ENCODE measurements around the gene LMAN2.
A peak's percentile ranks its signal among the peaks of the same experiment; 100 is the strongest.

The LMAN2 gene, protein sequence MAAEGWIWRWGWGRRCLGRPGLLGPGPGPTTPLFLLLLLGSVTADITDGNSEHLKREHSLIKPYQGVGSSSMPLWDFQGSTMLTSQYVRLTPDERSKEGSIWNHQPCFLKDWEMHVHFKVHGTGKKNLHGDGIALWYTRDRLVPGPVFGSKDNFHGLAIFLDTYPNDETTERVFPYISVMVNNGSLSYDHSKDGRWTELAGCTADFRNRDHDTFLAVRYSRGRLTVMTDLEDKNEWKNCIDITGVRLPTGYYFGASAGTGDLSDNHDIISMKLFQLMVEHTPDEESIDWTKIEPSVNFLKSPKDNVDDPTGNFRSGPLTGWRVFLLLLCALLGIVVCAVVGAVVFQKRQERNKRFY

GRCh38 chr5:177351392-177352329 is at the start of gene LMAN2:
TSS of gene LMAN2 (minus strand) at chr5:177351668. CDS start at chr5:177351647, 21 bp downstream.
- DNase-seq (ENCODE audit: low read depth in 1 of 2, low spot score in 1 of 2), result peak; percentile 86 to 89

DNA sequence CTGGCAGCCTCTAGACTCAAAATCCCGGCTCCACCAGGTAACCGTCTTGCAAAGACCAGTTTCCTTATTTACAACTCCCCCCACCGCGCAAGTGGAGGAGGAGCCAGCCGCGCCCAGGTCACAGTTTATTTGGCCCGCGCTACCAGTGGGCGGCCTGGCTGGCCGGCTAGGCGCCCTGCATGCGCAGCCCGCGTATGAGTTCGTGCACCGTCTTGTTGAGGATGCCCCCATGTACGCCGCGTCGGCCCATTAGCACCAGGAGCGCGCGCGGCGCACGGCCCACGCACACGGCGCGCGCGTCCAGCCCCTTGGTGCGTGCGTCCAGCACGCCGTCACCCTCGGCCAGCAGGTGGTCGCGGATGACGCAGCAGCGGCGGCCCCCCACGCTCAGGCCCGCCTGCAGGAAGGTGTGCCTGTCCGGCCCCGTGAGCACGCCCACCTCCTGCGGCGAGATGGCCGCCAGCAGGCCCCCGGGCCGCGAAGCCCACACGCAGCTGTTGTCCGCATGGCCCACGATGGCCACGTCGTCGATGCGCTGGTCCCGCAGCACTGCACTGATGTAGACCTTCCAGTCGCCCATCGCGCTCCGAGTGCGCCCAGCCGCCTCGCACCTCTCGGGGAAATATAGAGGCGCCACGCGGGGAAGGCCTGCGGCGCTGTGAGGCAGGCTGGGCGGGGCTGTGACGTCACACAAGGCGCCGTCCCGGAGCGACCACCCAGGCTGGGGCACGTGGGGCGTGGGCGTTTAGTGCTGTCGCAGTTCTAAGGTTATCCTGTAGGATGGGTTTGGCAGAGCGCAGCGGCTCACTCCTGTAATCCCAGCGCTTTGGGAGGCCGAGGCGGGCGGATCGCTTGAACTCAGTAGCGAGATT is 48.8 kb upstream of the LMAN2 start, which contains the start of gene PFN3:
Gene PFN3, minus strand, starts transcription at position 665 of the 872 bp plus-strand sequence. Its CDS starts 85 bp downstream, at position 580.
- DNase-seq (ENCODE audit: low read depth in 1 of 2, low spot score in 1 of 2), result no peak

DNA sequence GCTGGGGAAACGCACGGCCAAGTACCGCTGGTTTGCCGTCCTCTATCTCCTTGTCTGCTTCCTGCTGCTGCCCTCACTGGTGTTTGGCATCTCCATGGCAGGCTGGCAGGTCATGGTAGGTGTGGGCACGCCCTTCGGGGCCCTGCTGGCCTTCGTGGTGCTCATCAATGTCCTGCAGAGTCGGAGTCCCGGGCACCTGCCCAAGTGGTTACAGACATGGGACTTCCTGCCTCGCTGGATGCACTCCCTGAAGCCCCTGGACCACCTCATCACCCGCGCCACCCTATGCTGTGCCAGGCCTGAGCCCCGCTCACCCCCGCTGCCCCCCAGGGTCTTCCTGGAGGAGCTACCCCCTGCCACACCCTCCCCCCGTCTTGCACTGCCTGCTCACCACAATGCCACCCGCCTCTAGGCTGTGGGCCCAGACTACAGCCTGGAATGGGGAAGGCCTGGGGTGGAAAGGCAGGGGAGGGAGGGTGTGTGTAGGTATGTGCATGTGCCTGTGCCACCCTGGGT is 46.5 kb upstream of the LMAN2 start:
- DNase-seq (ENCODE audit: low read depth in 1 of 2, low spot score in 1 of 2), result no peak

DNA sequence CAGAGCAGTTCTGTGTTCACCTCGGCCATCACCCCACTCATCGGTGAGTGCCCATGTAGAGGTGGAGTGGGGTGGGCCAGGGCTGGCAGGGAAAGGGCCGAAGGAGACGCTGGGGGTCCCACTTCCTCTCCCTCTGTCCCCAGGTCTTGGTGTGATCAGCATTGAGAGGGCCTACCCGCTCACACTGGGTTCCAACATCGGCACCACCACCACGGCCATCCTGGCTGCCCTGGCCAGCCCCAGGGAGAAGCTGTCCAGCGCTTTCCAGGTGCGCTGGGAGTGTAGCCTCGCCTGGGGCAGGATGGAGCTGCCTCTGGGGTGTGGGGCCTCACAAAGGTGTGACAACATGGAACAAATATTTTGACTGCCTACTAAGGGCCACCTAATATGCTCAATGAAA is 45.3 kb upstream of the LMAN2 start:
- no peak for DNase-seq (ENCODE audit: low read depth in 1 of 2, low spot score in 1 of 2)

DNA sequence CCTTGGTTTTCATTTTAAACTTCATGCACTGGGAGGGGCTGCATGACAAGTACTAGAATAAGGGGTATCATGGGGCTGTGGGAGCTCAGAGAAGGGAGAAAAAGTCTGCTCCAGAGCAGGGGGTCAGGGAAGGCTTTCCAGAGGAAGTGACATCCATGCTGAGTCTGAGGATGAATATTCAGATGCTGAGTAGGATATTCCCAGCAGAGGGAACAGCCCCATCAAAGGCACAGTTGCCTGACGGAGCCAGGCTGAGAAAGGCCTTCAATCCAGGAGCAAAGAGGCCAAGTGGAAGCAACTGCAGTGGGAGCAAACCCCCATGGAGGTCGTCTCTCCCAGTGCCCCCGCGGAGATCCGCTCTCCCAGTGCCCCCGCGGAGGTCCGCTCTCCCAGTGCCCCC is 44.6 kb upstream of the LMAN2 start:
- DNase-seq (ENCODE audit: low read depth in 1 of 2, low spot score in 1 of 2), result no peak

DNA sequence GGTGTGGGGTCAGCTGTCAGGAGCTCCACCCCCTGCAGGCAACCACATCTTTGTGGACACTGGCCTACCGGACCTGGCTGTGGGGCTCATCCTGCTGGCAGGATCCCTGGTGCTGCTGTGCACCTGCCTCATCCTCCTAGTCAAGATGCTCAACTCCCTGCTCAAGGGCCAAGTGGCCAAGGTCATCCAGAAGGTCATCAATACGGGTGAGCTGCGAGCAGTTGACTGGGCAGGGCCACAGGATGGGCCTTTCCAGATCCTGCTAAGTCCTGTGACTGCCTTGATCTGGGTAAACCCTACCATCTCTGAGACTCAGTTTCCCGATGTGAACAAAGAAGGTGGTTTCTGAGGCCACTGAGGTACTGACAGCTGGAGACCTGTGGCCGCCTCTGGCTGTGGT is 42.5 kb upstream of the LMAN2 start:
- DNase-seq (ENCODE audit: low read depth in 1 of 2, low spot score in 1 of 2), result no peak

GRCh38 chr5:177393206-177393765 is 41.8 kb upstream of the LMAN2 start:
- no peak for DNase-seq (ENCODE audit: low read depth in 1 of 2, low spot score in 1 of 2)

- DNase-seq (ENCODE audit: low read depth in 1 of 2, low spot score in 1 of 2), result no peak
Measured at GRCh38 chr5:177392765-177393164, 41.3 kb upstream of the LMAN2 start.

DNA sequence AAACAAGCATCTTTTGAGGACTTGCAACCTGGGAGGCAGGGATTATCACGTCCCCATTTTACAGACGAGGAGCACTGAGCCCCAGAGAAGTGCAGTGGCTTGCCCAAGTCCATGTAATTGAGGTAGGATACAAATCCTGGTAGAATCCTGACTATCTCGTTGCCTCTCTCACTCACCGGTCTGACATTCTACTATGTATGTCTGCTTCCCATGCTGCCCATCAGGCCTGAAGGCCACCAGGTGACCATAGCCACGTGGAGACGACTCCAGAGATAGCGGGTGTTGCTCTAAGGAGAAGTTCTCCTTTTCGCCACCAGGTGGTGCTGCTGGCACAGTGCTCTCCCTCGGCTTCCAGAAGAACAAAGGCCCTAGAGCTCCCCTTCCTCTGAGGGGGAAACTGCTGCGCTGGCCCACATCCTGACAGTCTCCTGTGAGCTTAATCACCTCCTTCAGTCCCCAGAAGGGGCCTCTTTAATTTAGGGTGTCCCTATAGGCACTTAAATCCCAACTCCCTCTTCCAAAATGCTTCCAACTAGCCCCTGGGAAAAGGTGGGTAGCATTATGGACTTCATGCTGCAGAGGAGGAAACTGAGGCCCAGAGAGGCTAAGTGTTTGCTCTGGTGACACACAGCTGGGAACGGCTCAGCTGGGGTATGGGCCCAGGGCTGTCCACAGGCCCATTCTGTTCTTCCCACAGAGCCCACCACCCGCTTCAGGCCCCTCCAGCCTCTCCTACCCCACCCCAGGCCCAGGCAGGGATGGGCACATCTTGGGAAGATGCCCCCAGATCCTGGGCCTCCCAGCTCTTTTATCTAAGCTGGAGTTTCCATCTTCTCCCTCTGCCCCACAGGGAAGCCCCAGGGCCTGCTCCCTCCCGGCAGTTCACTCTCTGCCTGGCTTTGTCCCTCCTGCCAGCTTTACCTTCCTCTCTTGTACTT is 39.2 kb upstream of the LMAN2 start:
- DNase-seq (ENCODE audit: low read depth in 1 of 2, low spot score in 1 of 2), result peak; percentile 76 to 83

- DNase-seq (ENCODE audit: low read depth in 1 of 2, low spot score in 1 of 2), result peak; percentile 21 to 54
Measured at GRCh38 chr5:177389241-177390169, 38.0 kb upstream of the LMAN2 start.

GRCh38 chr5:177388521-177389052 is 37.1 kb upstream of the LMAN2 start:
- no peak for DNase-seq (ENCODE audit: low read depth in 1 of 2, low spot score in 1 of 2)

- DNase-seq (ENCODE audit: low read depth in 1 of 2, low spot score in 1 of 2), result no peak
Measured at GRCh38 chr5:177387405-177387804, 35.9 kb upstream of the LMAN2 start.

- no peak for DNase-seq (ENCODE audit: low read depth in 1 of 2, low spot score in 1 of 2)
Measured at GRCh38 chr5:177386542-177386941, 35.1 kb upstream of the LMAN2 start.

- no peak for DNase-seq (ENCODE audit: low read depth in 1 of 2, low spot score in 1 of 2)
Measured at GRCh38 chr5:177385720-177386119, 34.3 kb upstream of the LMAN2 start.

GRCh38 chr5:177384134-177384533 is 32.7 kb upstream of the LMAN2 start, which contains the start of gene SLC34A1:
TSS of gene SLC34A1 (plus strand) at chr5:177384434. CDS start at chr5:177385742, 1,308 bp downstream.
- no peak for DNase-seq (ENCODE audit: low read depth in 1 of 2, low spot score in 1 of 2)

GRCh38 chr5:177383181-177383580 is 31.7 kb upstream of the LMAN2 start:
- no peak for DNase-seq (ENCODE audit: low read depth in 1 of 2, low spot score in 1 of 2)

DNA sequence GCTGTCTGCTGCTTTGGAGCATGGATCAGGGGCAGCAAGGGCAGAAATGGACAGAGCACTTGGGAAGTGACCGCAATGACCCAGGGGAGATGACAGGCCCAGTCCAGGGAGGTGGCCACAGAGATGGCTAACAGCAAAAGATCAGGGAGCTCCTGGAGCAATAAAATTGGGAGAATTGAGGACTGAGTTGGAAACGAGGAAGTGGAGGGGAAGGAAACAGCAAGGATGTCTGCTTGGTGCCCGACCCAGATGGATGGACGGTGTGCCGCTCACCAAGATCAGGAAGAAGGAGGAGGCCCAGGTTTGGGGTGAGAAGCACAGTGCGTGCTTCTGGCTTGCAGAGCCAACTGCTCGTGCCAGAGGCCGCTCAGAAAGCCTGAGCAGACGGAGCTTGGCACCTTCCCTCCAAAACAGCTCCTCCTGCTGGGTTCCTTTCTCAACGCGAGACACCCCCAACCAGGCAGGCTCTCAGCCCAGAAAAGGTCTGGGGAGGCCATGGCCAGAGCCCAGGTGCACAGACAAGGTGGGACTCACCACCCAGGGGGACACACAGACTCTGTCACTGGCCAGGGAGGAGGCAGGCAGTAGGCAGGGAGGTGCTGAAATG is 31.1 kb upstream of the LMAN2 start:
- no peak for DNase-seq (ENCODE audit: low read depth in 1 of 2, low spot score in 1 of 2)

DNA sequence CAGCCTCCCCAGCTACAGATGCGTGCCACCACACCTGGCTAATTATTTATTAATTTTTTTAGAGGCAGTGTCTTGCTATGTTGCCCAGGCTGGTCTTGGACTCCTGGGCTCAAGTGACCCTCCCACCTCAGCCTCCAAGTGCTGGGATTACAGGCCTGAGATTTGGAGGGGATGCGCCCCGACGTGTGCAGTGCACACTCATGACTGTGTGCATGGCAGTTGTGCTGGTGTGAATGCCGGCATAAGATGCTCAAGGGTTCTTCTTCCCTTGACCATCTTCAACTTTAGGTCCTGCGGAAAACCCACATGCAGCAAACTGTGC is 29.3 kb upstream of the LMAN2 start:
- DNase-seq (ENCODE audit: low read depth in 1 of 2, low spot score in 1 of 2), result no peak
